Measurements from ENCODE around the gene AMMECR1.

Gene AMMECR1

DNA sequence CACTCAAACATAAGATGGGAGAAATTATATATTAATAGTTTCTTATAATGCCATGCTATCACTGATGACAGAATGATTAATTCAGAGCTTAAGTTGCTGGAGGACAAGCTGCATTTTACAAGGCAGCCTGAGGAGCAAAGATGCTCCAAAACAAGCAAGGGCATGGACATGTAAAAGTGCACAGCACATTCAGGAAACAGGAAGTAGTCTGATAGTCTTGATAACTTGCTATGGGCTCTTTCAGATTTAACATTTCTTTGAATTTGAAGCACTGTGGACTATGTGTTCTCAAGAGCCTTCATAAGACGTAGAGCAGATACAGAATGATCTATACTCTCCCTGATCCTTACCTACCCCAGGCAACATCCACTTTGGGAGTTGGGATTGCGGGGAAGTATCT lies 50.0 kb downstream of the AMMECR1 start:
- H3K27me3 ChIP-seq (ENCODE audit: control insufficient read depth, insufficient read depth, low read length, poor library complexity, severe bottlenecking): no peaks in the 10 kb centered on the region
- H3K4me1 ChIP-seq (ENCODE audit: control insufficient read depth, insufficient read depth, low read length): no peaks in the 10 kb centered on the region
- H3K4me3 ChIP-seq (ENCODE audit: insufficient read depth, low read depth, low read length): no peak overlapping the region
- 100% methylated on average over 1 of the region's 2 CpGs; no CpG with 5 or more reads in 1 of the 2 experiments for WGBS, 2 experiments
- H3K36me3 ChIP-seq (ENCODE audit: control insufficient read depth, insufficient read depth, low read length): no peaks in the 10 kb centered on the region
- H3K9me3 ChIP-seq (ENCODE audit: control insufficient read depth, low read length): no peaks in the 10 kb centered on the region
- no peak overlapping the region for H3K27ac ChIP-seq (ENCODE audit: insufficient read depth, low read depth, low read length, poor library complexity, severe bottlenecking)

DNA sequence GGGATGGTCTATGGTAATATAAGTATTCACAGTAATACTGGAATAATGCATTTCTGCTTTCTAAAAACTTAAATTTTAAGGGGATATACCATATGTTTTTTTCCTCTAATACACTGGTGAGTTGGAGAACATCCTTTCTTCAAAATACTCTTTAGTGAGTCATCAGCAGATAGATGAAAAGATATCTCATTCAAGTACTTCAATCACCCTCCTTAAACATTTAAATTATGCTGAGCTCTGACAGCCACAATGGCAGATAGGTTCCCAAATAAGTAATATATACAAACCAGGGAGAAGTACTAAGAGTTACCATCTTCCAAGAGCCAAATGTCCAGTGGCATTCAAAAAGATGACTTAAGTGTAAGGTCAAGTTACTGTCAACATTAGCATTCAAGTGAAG lies 52.2 kb downstream of the AMMECR1 start:
- no peak overlapping the region for H3K27ac ChIP-seq (ENCODE audit: insufficient read depth, low read depth, low read length, poor library complexity, severe bottlenecking)
- no peaks in the 10 kb centered on the region for H3K27me3 ChIP-seq (ENCODE audit: control insufficient read depth, insufficient read depth, low read length, poor library complexity, severe bottlenecking)
- no peaks in the 10 kb centered on the region for H3K9me3 ChIP-seq (ENCODE audit: control insufficient read depth, low read length)
- H3K36me3 ChIP-seq (ENCODE audit: control insufficient read depth, insufficient read depth, low read length): no peaks in the 10 kb centered on the region
- no peaks in the 10 kb centered on the region for H3K4me1 ChIP-seq (ENCODE audit: control insufficient read depth, insufficient read depth, low read length)
- H3K4me3 ChIP-seq (ENCODE audit: insufficient read depth, low read depth, low read length): no peak overlapping the region

DNA sequence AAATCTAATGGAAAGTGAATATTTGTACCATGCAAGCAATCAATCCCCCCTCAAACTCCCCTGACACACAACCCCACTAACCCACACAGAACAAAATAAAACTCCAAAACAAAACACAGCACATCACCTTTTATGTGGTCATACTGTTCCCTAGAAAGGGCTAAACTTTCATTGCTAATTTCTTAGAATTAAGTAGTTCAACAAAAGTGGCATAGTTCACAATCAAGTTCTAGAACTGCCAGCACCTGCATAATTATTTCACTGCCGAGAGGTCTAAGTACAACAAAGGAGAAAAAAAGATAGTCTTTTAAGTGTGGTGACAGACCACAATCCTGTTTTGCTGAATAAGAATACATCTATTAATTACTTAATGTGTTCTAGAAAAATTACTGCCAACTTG lies 58.8 kb downstream of the AMMECR1 start:
- H3K27me3 ChIP-seq (ENCODE audit: control insufficient read depth, insufficient read depth, low read length, poor library complexity, severe bottlenecking): no peaks in the 10 kb centered on the region

DNA sequence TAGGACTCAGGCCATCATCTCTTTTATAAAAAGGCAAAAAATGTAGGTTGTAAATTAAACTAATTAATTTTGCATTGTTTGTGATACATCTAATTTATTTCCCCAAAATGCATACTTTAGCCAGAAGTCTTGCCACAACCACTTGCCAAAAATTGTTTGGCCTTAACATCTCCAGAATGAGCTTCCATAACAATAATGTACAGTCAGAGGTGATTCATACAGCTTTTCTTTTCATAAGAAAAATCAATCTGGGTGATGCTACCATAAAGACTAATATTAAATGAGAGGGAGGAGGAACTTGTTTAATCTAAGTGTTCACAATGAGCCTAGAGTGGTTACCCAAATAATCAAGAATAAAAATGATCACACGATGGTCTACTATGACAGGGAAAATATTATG lies 59.3 kb downstream of the AMMECR1 start:
- WGBS, 2 experiments: 100% methylated on average over 1 of the region's 1 CpG
- H3K36me3 ChIP-seq (ENCODE audit: control insufficient read depth, insufficient read depth, low read length): no peaks in the 10 kb centered on the region
- no peaks in the 10 kb centered on the region for H3K4me1 ChIP-seq (ENCODE audit: control insufficient read depth, insufficient read depth, low read length)
- H3K27me3 ChIP-seq (ENCODE audit: control insufficient read depth, insufficient read depth, low read length, poor library complexity, severe bottlenecking): no peaks in the 10 kb centered on the region
- no peak overlapping the region for H3K4me3 ChIP-seq (ENCODE audit: insufficient read depth, low read depth, low read length)
- no peak overlapping the region for H3K27ac ChIP-seq (ENCODE audit: insufficient read depth, low read depth, low read length, poor library complexity, severe bottlenecking)
- H3K9me3 ChIP-seq (ENCODE audit: control insufficient read depth, low read length): no peaks in the 10 kb centered on the region

More for the DNA sequence above, 58.8 kb downstream of the AMMECR1 start:
- no peaks in the 10 kb centered on the region for H3K4me1 ChIP-seq (ENCODE audit: control insufficient read depth, insufficient read depth, low read length)
- H3K36me3 ChIP-seq (ENCODE audit: control insufficient read depth, insufficient read depth, low read length): no peaks in the 10 kb centered on the region
- no peaks in the 10 kb centered on the region for H3K9me3 ChIP-seq (ENCODE audit: control insufficient read depth, low read length)
- no peak overlapping the region for H3K27ac ChIP-seq (ENCODE audit: insufficient read depth, low read depth, low read length, poor library complexity, severe bottlenecking)
- H3K4me3 ChIP-seq (ENCODE audit: insufficient read depth, low read depth, low read length): no peak overlapping the region
- WGBS, 2 experiments: no CpG with 5 or more reads among the region's 1 CpG

DNA sequence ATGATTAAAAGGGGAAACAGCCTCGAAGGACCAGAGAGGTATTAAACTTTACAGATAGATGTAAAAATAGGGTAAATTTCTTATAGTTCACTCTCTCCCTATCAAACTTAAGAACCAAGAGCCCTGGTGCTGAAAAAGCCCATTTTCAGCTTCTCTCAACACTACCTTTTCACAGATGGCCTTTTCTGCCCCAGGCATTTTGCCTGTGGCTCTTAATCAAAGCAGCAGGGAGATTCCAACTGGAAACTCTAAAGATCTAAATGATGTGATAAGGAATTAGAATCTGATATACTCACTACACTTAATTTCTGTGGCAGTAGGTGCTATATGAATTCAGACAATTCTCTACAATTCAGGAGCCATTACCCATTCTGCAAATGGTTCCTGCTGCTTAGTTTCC lies 60.0 kb downstream of the AMMECR1 start:
- Histone ChIP-seq H3K4me3 (ENCODE audit: insufficient read depth, low read depth, low read length) (no peak overlapping the region), H3K27ac (ENCODE audit: insufficient read depth, low read depth, low read length, poor library complexity, severe bottlenecking) (no peak overlapping the region), H3K27me3 (ENCODE audit: control insufficient read depth, insufficient read depth, low read length, poor library complexity, severe bottlenecking) (no peaks in the 10 kb centered on the region), H3K36me3 (ENCODE audit: control insufficient read depth, insufficient read depth, low read length) (no peaks in the 10 kb centered on the region), H3K4me1 (ENCODE audit: control insufficient read depth, insufficient read depth, low read length) (no peaks in the 10 kb centered on the region), H3K9me3 (ENCODE audit: control insufficient read depth, low read length) (no peaks in the 10 kb centered on the region)
- no CpG with 5 or more reads among the region's 1 CpG for WGBS, 2 experiments

DNA sequence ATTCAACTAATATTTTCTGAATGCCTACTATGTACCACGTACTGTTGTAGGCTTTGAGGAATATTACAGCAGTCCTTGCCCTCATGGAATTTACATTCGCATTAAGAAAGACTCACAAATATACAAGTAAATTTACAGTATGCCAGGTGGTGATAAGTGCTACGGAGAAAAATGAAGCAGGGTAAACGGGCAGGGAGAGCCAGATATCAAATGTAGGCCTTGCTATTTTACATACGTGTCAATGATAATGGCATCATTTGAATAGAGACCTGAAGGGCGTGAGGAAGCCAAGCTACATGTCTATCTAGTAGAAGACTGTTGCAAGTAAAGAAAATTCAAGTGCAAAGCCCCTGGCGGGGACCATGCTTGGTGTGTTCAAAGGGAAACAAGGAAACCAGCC lies 65.2 kb downstream of the AMMECR1 start:
- H3K27me3 ChIP-seq (ENCODE audit: control insufficient read depth, insufficient read depth, low read length, poor library complexity, severe bottlenecking): no peaks in the 10 kb centered on the region
- H3K9me3 ChIP-seq (ENCODE audit: control insufficient read depth, low read length): no peaks in the 10 kb centered on the region
- H3K36me3 ChIP-seq (ENCODE audit: control insufficient read depth, insufficient read depth, low read length): no peaks in the 10 kb centered on the region
- H3K27ac ChIP-seq (ENCODE audit: insufficient read depth, low read depth, low read length, poor library complexity, severe bottlenecking): no peak overlapping the region
- no peak overlapping the region for H3K4me3 ChIP-seq (ENCODE audit: insufficient read depth, low read depth, low read length)
- 93 to 94% methylated on average over 5 to 7 of the region's 7 CpGs for WGBS, 2 experiments
- H3K4me1 ChIP-seq (ENCODE audit: control insufficient read depth, insufficient read depth, low read length): no peaks in the 10 kb centered on the region

DNA sequence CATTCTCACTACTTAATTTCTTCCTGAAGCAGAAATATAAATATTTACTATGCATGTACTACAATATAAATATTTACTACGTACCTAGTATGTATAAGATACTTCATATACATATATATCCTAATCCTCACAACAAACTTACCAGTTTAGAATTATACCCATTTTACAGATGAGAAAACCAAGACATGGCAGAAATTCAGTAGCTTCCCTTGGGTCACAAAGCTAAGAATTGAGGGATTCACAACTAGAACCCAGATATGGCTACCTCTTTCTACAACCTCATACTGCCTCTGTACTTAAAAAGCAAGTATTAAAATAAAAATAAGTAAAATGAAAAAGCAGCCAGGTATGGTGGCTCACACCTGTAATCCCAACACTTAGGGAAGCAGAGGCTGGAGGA lies 65.9 kb downstream of the AMMECR1 start:
- no peak overlapping the region for H3K27ac ChIP-seq (ENCODE audit: insufficient read depth, low read depth, low read length, poor library complexity, severe bottlenecking)
- H3K4me1 ChIP-seq (ENCODE audit: control insufficient read depth, insufficient read depth, low read length): no peaks in the 10 kb centered on the region
- H3K36me3 ChIP-seq (ENCODE audit: control insufficient read depth, insufficient read depth, low read length): no peaks in the 10 kb centered on the region
- H3K4me3 ChIP-seq (ENCODE audit: insufficient read depth, low read depth, low read length): no peak overlapping the region
- 100% methylated on average over 1 of the region's 1 CpG; no CpG with 5 or more reads in 1 of the 2 experiments for WGBS, 2 experiments
- no peaks in the 10 kb centered on the region for H3K27me3 ChIP-seq (ENCODE audit: control insufficient read depth, insufficient read depth, low read length, poor library complexity, severe bottlenecking)
- no peaks in the 10 kb centered on the region for H3K9me3 ChIP-seq (ENCODE audit: control insufficient read depth, low read length)

DNA sequence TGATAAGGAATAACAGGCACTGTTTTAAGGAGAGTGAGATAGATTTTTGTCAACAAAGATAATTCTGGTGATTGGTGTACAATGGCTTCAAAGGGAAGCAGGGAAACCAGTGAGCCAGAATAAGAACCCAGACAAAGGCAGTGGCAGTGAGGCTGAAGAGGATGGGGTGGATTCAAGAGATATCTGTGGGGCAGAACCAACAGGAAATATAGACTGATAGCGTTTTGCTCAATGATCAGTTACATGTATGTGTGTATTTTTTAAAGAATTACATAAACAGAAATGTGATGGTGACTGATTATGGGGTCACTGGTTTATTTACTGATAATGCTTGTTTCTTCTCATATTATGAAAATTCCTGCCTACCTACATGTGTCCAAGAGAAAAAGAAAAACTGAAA lies 66.4 kb downstream of the AMMECR1 start:
- 100% methylated on average over 1 of the region's 1 CpG; no CpG with 5 or more reads in 1 of the 2 experiments for WGBS, 2 experiments
- no peaks in the 10 kb centered on the region for H3K27me3 ChIP-seq (ENCODE audit: control insufficient read depth, insufficient read depth, low read length, poor library complexity, severe bottlenecking)
- no peaks in the 10 kb centered on the region for H3K4me1 ChIP-seq (ENCODE audit: control insufficient read depth, insufficient read depth, low read length)
- no peaks in the 10 kb centered on the region for H3K36me3 ChIP-seq (ENCODE audit: control insufficient read depth, insufficient read depth, low read length)
- H3K27ac ChIP-seq (ENCODE audit: insufficient read depth, low read depth, low read length, poor library complexity, severe bottlenecking): no peak overlapping the region
- no peaks in the 10 kb centered on the region for H3K9me3 ChIP-seq (ENCODE audit: control insufficient read depth, low read length)
- no peak overlapping the region for H3K4me3 ChIP-seq (ENCODE audit: insufficient read depth, low read depth, low read length)

DNA sequence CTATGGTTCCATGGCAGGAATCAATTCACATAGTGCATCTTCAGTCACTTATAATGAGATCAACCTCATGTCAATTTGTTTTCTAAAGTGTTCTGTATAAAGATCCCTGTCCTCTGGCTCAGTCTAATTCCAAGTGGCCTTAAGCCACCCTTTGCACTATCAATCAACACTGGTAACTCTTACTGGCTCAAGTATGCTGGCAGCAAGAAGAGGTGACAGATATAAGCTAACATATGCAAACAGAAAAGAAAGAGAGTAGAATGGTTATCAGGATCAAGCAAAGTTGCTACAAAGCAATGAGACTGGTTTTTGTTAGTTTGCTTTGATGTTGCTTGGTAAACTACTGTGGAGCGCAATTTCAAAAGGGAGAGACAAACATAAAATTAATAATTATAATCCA lies 67.0 kb downstream of the AMMECR1 start:
- H3K36me3 ChIP-seq (ENCODE audit: control insufficient read depth, insufficient read depth, low read length): no peaks in the 10 kb centered on the region
- no peaks in the 10 kb centered on the region for H3K9me3 ChIP-seq (ENCODE audit: control insufficient read depth, low read length)
- WGBS, 2 experiments: 80% methylated on average over 1 of the region's 1 CpG; no CpG with 5 or more reads in 1 of the 2 experiments
- H3K4me1 ChIP-seq (ENCODE audit: control insufficient read depth, insufficient read depth, low read length): no peaks in the 10 kb centered on the region
- H3K27ac ChIP-seq (ENCODE audit: insufficient read depth, low read depth, low read length, poor library complexity, severe bottlenecking): no peak overlapping the region
- H3K4me3 ChIP-seq (ENCODE audit: insufficient read depth, low read depth, low read length): no peak overlapping the region
- H3K27me3 ChIP-seq (ENCODE audit: control insufficient read depth, insufficient read depth, low read length, poor library complexity, severe bottlenecking): no peaks in the 10 kb centered on the region

- no peak overlapping the region for H3K4me3 ChIP-seq (ENCODE audit: insufficient read depth, low read depth, low read length)
- WGBS, 2 experiments: 80% methylated on average over 1 of the region's 1 CpG; no CpG with 5 or more reads in 1 of the 2 experiments
- no peak overlapping the region for H3K27ac ChIP-seq (ENCODE audit: insufficient read depth, low read depth, low read length, poor library complexity, severe bottlenecking)
- H3K27me3 ChIP-seq (ENCODE audit: control insufficient read depth, insufficient read depth, low read length, poor library complexity, severe bottlenecking): no peaks in the 10 kb centered on the region
- H3K9me3 ChIP-seq (ENCODE audit: control insufficient read depth, low read length): no peaks in the 10 kb centered on the region
- no peaks in the 10 kb centered on the region for H3K4me1 ChIP-seq (ENCODE audit: control insufficient read depth, insufficient read depth, low read length)
- H3K36me3 ChIP-seq (ENCODE audit: control insufficient read depth, insufficient read depth, low read length): no peaks in the 10 kb centered on the region
Measured at GRCh38 chrX:110248578-110248977, 69.3 kb downstream of the AMMECR1 start.

GRCh38 chrX:110245011-110245410 lies 72.9 kb downstream of the AMMECR1 start:
- Histone ChIP-seq H3K4me3 (ENCODE audit: insufficient read depth, low read depth, low read length) (no peak overlapping the region), H3K9me3 (ENCODE audit: control insufficient read depth, low read length) (no peaks in the 10 kb centered on the region), H3K27ac (ENCODE audit: insufficient read depth, low read depth, low read length, poor library complexity, severe bottlenecking) (no peak overlapping the region), H3K4me1 (ENCODE audit: control insufficient read depth, insufficient read depth, low read length) (no peaks in the 10 kb centered on the region), H3K27me3 (ENCODE audit: control insufficient read depth, insufficient read depth, low read length, poor library complexity, severe bottlenecking) (no peaks in the 10 kb centered on the region), H3K36me3 (ENCODE audit: control insufficient read depth, insufficient read depth, low read length) (no peaks in the 10 kb centered on the region)

Data from ectodermal cell (in vitro differentiated cells).